CD4-positive, alpha-beta T cell treated with Interleukin-21 for 1 hour (primary cell): ENCODE data around the gene NPTXR.

Source experiments
- DNase-seq: peaks from one replicate; pipeline ENCODE4 v3.0.0-alpha.2; 2020

Gene NPTXR

GRCh38 chr22:38850941-38851849 lies 7.4 kb upstream of the NPTXR start:
- DNase-seq = no peak

GRCh38 chr22:38850399-38850798 lies 6.6 kb upstream of the NPTXR start:
- DNase-seq = no peak

- DNase-seq = no peak
These were observed 6.0 kb upstream of the NPTXR start for GRCh38 chr22:38849811-38850210.

- DNase-seq = no peak
These were observed 2.6 kb upstream of the NPTXR start for GRCh38 chr22:38846412-38846811.

GRCh38 chr22:38845004-38845740 lies 1.3 kb upstream of the NPTXR start:
- DNase-seq = no peak

GRCh38 chr22:38844315-38845003 lies 631 bp upstream of the NPTXR start:
- no peak for DNase-seq

GRCh38 chr22:38843201-38843656 lies 599 bp downstream of the NPTXR start:
- DNase-seq = peak; percentile 55

GRCh38 chr22:38842512-38843200 lies 1.2 kb downstream of the NPTXR start:
- no peak for DNase-seq

GRCh38 chr22:38841635-38842034 lies 2.2 kb downstream of the NPTXR start:
- DNase-seq = no peak

- DNase-seq = no peak
These were observed 2.6 kb downstream of the NPTXR start for GRCh38 chr22:38841211-38841610.

- DNase-seq = no peak
These were observed 3.7 kb downstream of the NPTXR start for GRCh38 chr22:38840129-38840528.

GRCh38 chr22:38839686-38840085 lies 4.1 kb downstream of the NPTXR start:
- no peak for DNase-seq

- DNase-seq = no peak
These were observed 6.4 kb downstream of the NPTXR start for GRCh38 chr22:38837414-38837928.

- no peak for DNase-seq
These were observed 7.9 kb downstream of the NPTXR start for GRCh38 chr22:38835888-38836301.

- DNase-seq = no peak
These were observed 8.8 kb downstream of the NPTXR start for GRCh38 chr22:38834991-38835390.

- DNase-seq = no peak
These were observed 9.4 kb downstream of the NPTXR start for GRCh38 chr22:38834215-38834953.

GRCh38 chr22:38833061-38833460 lies 10.8 kb downstream of the NPTXR start:
- DNase-seq = no peak

GRCh38 chr22:38832005-38832978 lies 11.5 kb downstream of the NPTXR start:
- no peak for DNase-seq

GRCh38 chr22:38831166-38831945 lies 12.5 kb downstream of the NPTXR start:
- no peak for DNase-seq

GRCh38 chr22:38830845-38831108 lies 13.1 kb downstream of the NPTXR start:
- no peak for DNase-seq
